Vagina (tissue), 2 donors: Measurements from ENCODE around the gene ALG2.

Experiments used
- POLR2A ChIP-seq, 2 donors: fragments of 450-650 bp; IDR thresholded peaks; one replicate each; pipeline ENCODE4 v1.6.1; 2017; ENCODE audit warnings: antibody characterized with exemption in 2 of 2, mild to moderate bottlenecking in 2 of 2, moderate library complexity in 2 of 2
- TF ChIP-seq, protein P1 (sequence below), 3 experiments: fragments of 450-650 bp in 2 of 3; fragments of 200-600 bp in 1 of 3; sonication (generic) in 1 of 3; IDR thresholded peaks; one replicate each; pipeline ENCODE4 v1.5.1; 2017 to 2019; ENCODE audit warnings: antibody characterized with exemption in 3 of 3, mild to moderate bottlenecking in 2 of 3, moderate library complexity in 2 of 3

DNA sequence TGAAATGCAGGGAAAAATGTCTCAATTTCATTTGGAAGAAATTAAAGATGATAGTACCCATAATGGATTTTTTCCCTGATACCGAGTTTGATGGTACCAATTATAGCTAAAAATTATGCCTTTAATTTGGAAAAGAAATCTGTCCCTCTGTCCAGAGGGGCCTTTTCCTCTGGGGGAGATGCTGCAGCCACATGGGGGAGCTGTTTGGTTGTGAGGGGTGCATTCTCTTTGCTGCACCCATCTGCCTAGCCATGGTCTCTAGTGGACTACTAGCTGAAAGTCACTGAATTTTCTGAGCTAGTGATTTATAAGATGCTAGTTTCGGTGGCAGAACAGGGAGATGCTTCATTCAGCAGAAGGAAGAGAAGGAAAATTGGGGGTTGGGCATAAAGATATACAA lies 10.0 kb upstream of the ALG2 start:
- TF ChIP-seq, protein P1, sequence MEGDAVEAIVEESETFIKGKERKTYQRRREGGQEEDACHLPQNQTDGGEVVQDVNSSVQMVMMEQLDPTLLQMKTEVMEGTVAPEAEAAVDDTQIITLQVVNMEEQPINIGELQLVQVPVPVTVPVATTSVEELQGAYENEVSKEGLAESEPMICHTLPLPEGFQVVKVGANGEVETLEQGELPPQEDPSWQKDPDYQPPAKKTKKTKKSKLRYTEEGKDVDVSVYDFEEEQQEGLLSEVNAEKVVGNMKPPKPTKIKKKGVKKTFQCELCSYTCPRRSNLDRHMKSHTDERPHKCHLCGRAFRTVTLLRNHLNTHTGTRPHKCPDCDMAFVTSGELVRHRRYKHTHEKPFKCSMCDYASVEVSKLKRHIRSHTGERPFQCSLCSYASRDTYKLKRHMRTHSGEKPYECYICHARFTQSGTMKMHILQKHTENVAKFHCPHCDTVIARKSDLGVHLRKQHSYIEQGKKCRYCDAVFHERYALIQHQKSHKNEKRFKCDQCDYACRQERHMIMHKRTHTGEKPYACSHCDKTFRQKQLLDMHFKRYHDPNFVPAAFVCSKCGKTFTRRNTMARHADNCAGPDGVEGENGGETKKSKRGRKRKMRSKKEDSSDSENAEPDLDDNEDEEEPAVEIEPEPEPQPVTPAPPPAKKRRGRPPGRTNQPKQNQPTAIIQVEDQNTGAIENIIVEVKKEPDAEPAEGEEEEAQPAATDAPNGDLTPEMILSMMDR (IDR thresholded peaks at IDR 0.05): no peak
- no peak for TF ChIP-seq POLR2A (IDR thresholded peaks at IDR 0.05)
